K562 (cell line): ENCODE measurements around the gene BDKRB2. TPM values are rescaled to one million over a fixed set of nuclear protein-coding genes. Genes with fewer than 3 reads are reported as not detected.

Source experiments
- ATAC-seq: fragments of 200-7000 bp; cut with Tn5 transposase; 3 replicates; pipeline ENCODE4 v1.9.1; 2020; ENCODE audit warnings: moderate library complexity
- BruUV-seq: library from RNA; stranded (reverse); fragments of 400-500 nt; replicated peaks from 2 replicates; lab custom pipeline; 2021; lab: Mats Ljungman, UMichigan
- CTCF ChIA-PET: fragments of 300-600 bp; formaldehyde crosslinking; extraction: SDS; loops from one replicate; lab custom pipeline; 2021; ENCODE audit warnings: low intra/inter-chr PET ratio; lab: Yijun Ruan, JAX
- POLR2A ChIA-PET: fragments of 300-600, 350-650 bp; sonication (Branson Sonifier 250); formaldehyde crosslinking; extraction: SDS; loops from one replicate; lab custom pipeline; 2021; ENCODE audit warnings: antibody characterized with exemption, inconsistent platforms; lab: Yijun Ruan, JAX
- DNase-seq, 4 experiments: peaks; one replicate each; pipeline versions ENCODE4 v3.0.0 to v3.0.0-alpha.2; 2011 to 2018; ENCODE audit warnings: low spot score in 3 of 4, mixed read lengths in 3 of 4; ENCODE audit errors: extremely low read depth in 1 of 4
- FAIRE-seq: peaks from 2 replicates; lab custom pipeline; 2011; peaks lifted over from hg19 to GRCh38; lab: Jason Lieb, UNC
- H2AFZ ChIP-seq: 2 replicates; pipeline ENCODE4 v1.6.0; 2011; ENCODE audit warnings: low read depth, low read length, control low read depth, inconsistent platforms
- H3K27ac ChIP-seq: fragments of 200-600 bp; 3 replicates; pipeline ENCODE4 v1.8.0; 2011; ENCODE audit warnings: low read depth, mild to moderate bottlenecking, control low read depth, inconsistent platforms, low read length, moderate library complexity, mixed read lengths; ENCODE audit errors: extremely low read depth
- H3K27me3 ChIP-seq, 2 experiments: fragments of 300-600 bp in 1 of 2; 2 replicates in 1 of 2; 3 replicates in 1 of 2; pipeline versions ENCODE4 v1.6.0 to v1.8.0; 2011; ENCODE audit warnings: inconsistent platforms in 2 of 2, low read length in 2 of 2, mild to moderate bottlenecking in 1 of 2, mixed read lengths in 1 of 2, moderate library complexity in 1 of 2; ENCODE audit not compliant: control insufficient read depth in 2 of 2, insufficient read depth in 2 of 2
- H3K36me3 ChIP-seq: fragments of 300-600 bp; 3 replicates; pipeline ENCODE4 v1.8.0; 2011; ENCODE audit warnings: mild to moderate bottlenecking, low read length, inconsistent platforms; ENCODE audit not compliant: control insufficient read depth, insufficient read depth
- H3K4me1 ChIP-seq, 2 experiments: fragments of 200-600 bp in 1 of 2; replicated peaks in 1 of 2; 2 replicates in 1 of 2; 3 replicates in 1 of 2; pipeline versions ENCODE4 v1.5.1 to v1.8.0; 2011; ENCODE audit warnings: inconsistent platforms in 2 of 2, low read length in 2 of 2, mild to moderate bottlenecking in 1 of 2, mixed read lengths in 1 of 2, moderate library complexity in 1 of 2; ENCODE audit not compliant: control insufficient read depth in 2 of 2, insufficient read depth in 2 of 2
- H3K4me2 ChIP-seq: 2 replicates; pipeline ENCODE4 v1.6.1; 2011; ENCODE audit warnings: low read length, control low read depth, inconsistent platforms, mixed read lengths; ENCODE audit not compliant: insufficient read depth
- H3K4me3 ChIP-seq: fragments of 200-600 bp; sonication (generic), shearing (Covaris generic); 2 replicates; pipeline ENCODE4 v1.5.1; 2016; ENCODE audit warnings: control low read depth, inconsistent platforms
- H3K79me2 ChIP-seq: fragments of 200-600 bp; 3 replicates; pipeline ENCODE4 v1.8.0; 2011; ENCODE audit warnings: low read length, inconsistent platforms; ENCODE audit not compliant: control insufficient read depth, insufficient read depth
- H3K9ac ChIP-seq, 2 experiments: 2 replicates each; pipeline versions ENCODE4 v1.6.0 to v1.6.1; 2011; ENCODE audit warnings: low read depth in 2 of 2, low read length in 2 of 2, control low read depth in 1 of 2, inconsistent platforms in 1 of 2, mild to moderate bottlenecking in 1 of 2, mixed read lengths in 1 of 2; ENCODE audit not compliant: insufficient read depth in 1 of 2
- H3K9me1 ChIP-seq: one replicate; pipeline ENCODE4 v1.6.0; 2011; ENCODE audit warnings: inconsistent platforms, mild to moderate bottlenecking, low read length, moderate library complexity; ENCODE audit not compliant: control insufficient read depth, insufficient read depth
- H3K9me3 ChIP-seq: replicated peaks from 2 replicates; pipeline ENCODE4 v1.5.1; 2011; ENCODE audit warnings: low read depth, low read length, inconsistent platforms; ENCODE audit not compliant: control insufficient read depth, insufficient read depth
- H4K20me1 ChIP-seq: replicated peaks from 2 replicates; pipeline ENCODE4 v1.6.1; 2011; ENCODE audit warnings: low read length, inconsistent platforms, mixed read lengths; ENCODE audit not compliant: control insufficient read depth, insufficient read depth
- FOXJ2 ChIP-seq: fragments of 200-800 bp; sonication (Bioruptor generic); IDR thresholded peaks from 2 replicates; pipeline ENCODE4 v1.6.1; 2016; ENCODE audit warnings: missing genetic modification characterization, missing compliant biosample characterization
- HCFC1 ChIP-seq: IDR thresholded peaks from 2 replicates; pipeline ENCODE4 v1.6.1; 2012; ENCODE audit warnings: low read depth, low read length, improper control_type of control experiment
- HLTF ChIP-seq: fragments of 450-650 bp; IDR thresholded peaks from 2 replicates; pipeline ENCODE4 v1.6.1; 2016
- IFI16 ChIP-seq: fragments of 250-450 bp; sonication (Bioruptor Pico); IDR thresholded peaks from 2 replicates; pipeline ENCODE4 v2.1.2; 2022; ENCODE audit warnings: mild to moderate bottlenecking, inconsistent platforms
- KLF1 ChIP-seq: fragments of 450-650 bp; IDR thresholded peaks from 2 replicates; pipeline ENCODE4 v1.6.1; 2016; ENCODE audit warnings: missing genetic modification characterization, missing compliant biosample characterization
- MECOM ChIP-seq: fragments of 250-450 bp; sonication (Bioruptor Pico); IDR thresholded peaks from 2 replicates; pipeline ENCODE4 v1.8.0; 2022; ENCODE audit warnings: inconsistent platforms
- NR3C1 ChIP-seq: sonication (generic); formaldehyde crosslinking; IDR thresholded peaks from 2 replicates; pipeline ENCODE4 v1.8.1; 2022; ENCODE audit warnings: missing genetic modification reagents
- SAP30 ChIP-seq: fragments of 200-600 bp; sonication (generic); IDR thresholded peaks from 2 replicates; pipeline ENCODE4 v1.6.1; 2012; ENCODE audit warnings: borderline replicate concordance, low read depth, mild to moderate bottlenecking, moderate library complexity, low read length, control low read depth, inconsistent platforms; ENCODE audit not compliant: insufficient read depth, poor library complexity, severe bottlenecking
- TCF7L2 ChIP-seq: fragments of 150-350 bp; IDR thresholded peaks from 2 replicates; pipeline ENCODE4 v1.6.1; 2016; ENCODE audit warnings: low read depth, mild to moderate bottlenecking, low read length, moderate library complexity
- TEAD2 ChIP-seq: fragments of 450-650 bp; IDR thresholded peaks from 2 replicates; pipeline ENCODE4 v1.6.1; 2016; ENCODE audit warnings: missing genetic modification characterization, control low read depth, missing compliant biosample characterization
- ZFP30 ChIP-seq: fragments of 250-450 bp; sonication (Bioruptor Pico); IDR thresholded peaks from 2 replicates; pipeline ENCODE4 v1.8.0; 2022; ENCODE audit warnings: moderate library complexity, mild to moderate bottlenecking, inconsistent platforms, borderline replicate concordance
- ZFPM2 ChIP-seq: fragments of 250-450 bp; sonication (Bioruptor Pico); IDR thresholded peaks from 2 replicates; pipeline ENCODE4 v1.5.1; 2022; ENCODE audit warnings: mild to moderate bottlenecking
- ZKSCAN3 ChIP-seq: fragments of 250-450 bp; sonication (Bioruptor Pico); IDR thresholded peaks from 2 replicates; pipeline ENCODE4 v1.4.0; 2020
- ZNF140 ChIP-seq: fragments of 250-450 bp; sonication (Bioruptor Pico); IDR thresholded peaks from 2 replicates; pipeline ENCODE4 v1.8.0; 2021; ENCODE audit warnings: moderate library complexity, mild to moderate bottlenecking, inconsistent platforms
- ZNF316 ChIP-seq: fragments of 450-650 bp; IDR thresholded peaks from 2 replicates; pipeline ENCODE4 v1.6.1; 2016
- ZNF398 ChIP-seq: fragments of 250-450 bp; sonication (Bioruptor Pico); IDR thresholded peaks from 2 replicates; pipeline ENCODE4 v1.8.0; 2021; ENCODE audit warnings: moderate library complexity, mild to moderate bottlenecking, inconsistent platforms
- WGBS: fragments of 100-300 bp; shearing (Covaris generic); methylation state at CpG from one replicate; pipeline ENCODE4 v1.1.6; 2016; ENCODE audit warnings: low coverage, mixed read lengths; ENCODE audit not compliant: insufficient coverage; ENCODE audit errors: missing lambda C conversion rate; 5-methylcytosine and 5-hydroxymethylcytosine counted together
- in situ Hi-C: fragments of 300-500 bp; cut with MboI; formaldehyde crosslinking; loops from 4 replicates; pipeline ENCODE4 v1.15.0; 2018; ENCODE audit warnings: inconsistent platforms, mixed read lengths
- intact Hi-C: fragments of 100-400 bp; cut with micrococcal nuclease; formaldehyde crosslinking; loops from 2 replicates; pipeline ENCODE4 v1.14.2; 2022
- polyA plus RNA-seq, 8 experiments: library from polyadenylated mRNA; depleted of rRNA in 4 of 8; stranded (reverse) in 5 of 8; unstranded in 3 of 8; fragments of >200 nt; fragmentation: Nextera tagmentation in 2 of 8; fragmentation: Illumina TruSeq in 1 of 8; extraction: Ambion mirVana in 2 of 8; extraction: Trizol in 1 of 8; gene quantifications; 2 replicates each; pipeline versions ENCODE4 v1.2.1 to v1.2.3, GENCODE V29; 2011 to 2014; ENCODE audit warnings: inconsistent platforms in 1 of 8, missing spikeins in 1 of 8
- total RNA-seq, 7 experiments: library from RNA; depleted of rRNA in 6 of 7; stranded (reverse); fragments of >200 nt in 6 of 7; fragmentation: Illumina TruSeq in 2 of 7; extraction: Trizol in 2 of 7; gene quantifications; 2 replicates each; pipeline versions ENCODE4 v1.2.1 to v1.2.3, GENCODE V29; 2011 to 2021; ENCODE audit warnings: low replicate concordance in 1 of 7
- TF ChIP-seq, protein P1 (sequence below): sonication (generic); formaldehyde crosslinking; IDR thresholded peaks from 2 replicates; pipeline ENCODE4 v1.8.1; 2023; ENCODE audit warnings: mild to moderate bottlenecking, missing genetic modification reagents, moderate library complexity

BDKRB2 gene
- total and polyA plus RNA-seq, 9 of the 15 experiments (the other 6 are each of a cell fraction or from before 2014, with no cell fraction given): 0.02 TPM; not detected in 8

DNA sequence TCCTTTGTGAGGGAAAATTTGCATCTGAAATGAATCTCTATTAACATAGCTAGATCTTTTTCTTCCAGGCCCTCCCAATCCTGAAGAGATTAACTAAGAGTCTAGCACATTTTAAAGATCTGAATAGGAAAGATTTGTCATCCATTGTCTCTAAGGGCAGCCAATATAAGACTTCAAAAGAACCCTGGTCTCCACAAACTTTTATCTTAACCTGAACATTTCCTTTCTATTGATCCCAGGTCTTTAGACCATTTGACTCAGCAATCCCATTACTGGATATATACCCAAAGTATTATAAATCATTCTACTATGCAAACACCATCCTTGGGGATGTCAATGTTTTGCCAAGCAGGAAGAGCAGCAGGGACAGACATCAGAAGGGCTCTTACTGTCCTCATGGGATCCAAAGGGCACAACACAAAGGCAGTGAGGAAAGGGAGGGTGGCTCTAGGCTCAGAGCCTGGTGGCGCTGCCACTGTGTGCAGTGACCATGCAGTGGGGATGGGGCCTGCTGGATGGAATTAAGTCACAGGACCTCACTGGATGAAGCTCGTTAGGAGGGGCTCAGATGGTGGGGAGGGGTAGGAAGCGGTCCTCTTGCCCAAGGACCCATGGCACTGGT, 12.7 kb upstream of the BDKRB2 start:
- Histone ChIP-seq H3K79me2 (no peaks in the 10 kb centered on the region), H3K9me3 (no peaks in the 10 kb centered on the region), H3K4me1 (no peaks in the 10 kb centered on the region), H3K9ac (no peak overlapping the region), H3K27ac (no peak overlapping the region), H3K4me3 (no peak overlapping the region), H3K27me3 (peaks cover 0 to 23% of the 10 kb centered on the region in 2 experiments; a peak in 2 of 5 replicates), H3K36me3 (no peaks in the 10 kb centered on the region), H2AFZ (no peak overlapping the region), H3K9me1 (no peaks in the 10 kb centered on the region), H3K4me2 (no peak overlapping the region), H4K20me1 (no peaks in the 10 kb centered on the region; the same call in 1 of the 2 replicates)
- 0% methylated on average over 3 of the region's 3 CpGs for WGBS
- no peak for FAIRE-seq
- no TSS peak for BruUV-seq
- TF ChIP-seq FOXJ2 (tag) (no peak), NR3C1 (CRISPR knock-in tag) (no peak), MECOM (CRISPR knock-in tag) (no peak), SAP30 (no peak), ZKSCAN3 (CRISPR knock-in tag) (no peak), ZFPM2 (CRISPR knock-in tag) (no peak), HCFC1 (no peak), ZFP30 (CRISPR knock-in tag) (no peak), KLF1 (no peak), IFI16 (CRISPR knock-in tag) (no peak), TEAD2 (tag) (no peak), HLTF (no peak), TCF7L2 (no peak), ZNF398 (CRISPR knock-in tag) (no peak), ZNF140 (CRISPR knock-in tag) (no peak), ZNF316 (no peak)
- TF ChIP-seq, protein P1, sequence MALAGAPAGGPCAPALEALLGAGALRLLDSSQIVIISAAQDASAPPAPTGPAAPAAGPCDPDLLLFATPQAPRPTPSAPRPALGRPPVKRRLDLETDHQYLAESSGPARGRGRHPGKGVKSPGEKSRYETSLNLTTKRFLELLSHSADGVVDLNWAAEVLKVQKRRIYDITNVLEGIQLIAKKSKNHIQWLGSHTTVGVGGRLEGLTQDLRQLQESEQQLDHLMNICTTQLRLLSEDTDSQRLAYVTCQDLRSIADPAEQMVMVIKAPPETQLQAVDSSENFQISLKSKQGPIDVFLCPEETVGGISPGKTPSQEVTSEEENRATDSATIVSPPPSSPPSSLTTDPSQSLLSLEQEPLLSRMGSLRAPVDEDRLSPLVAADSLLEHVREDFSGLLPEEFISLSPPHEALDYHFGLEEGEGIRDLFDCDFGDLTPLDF (CRISPR knock-in tag): no peak
- ChIA-PET CTCF (no interaction called here), POLR2A (no interaction called here)
- intact Hi-C loops (no loop called here), in situ Hi-C loops (no loop called here)
- no peak for ATAC-seq
- DNase-seq: no peak
